GM23338 (cell line): Measurements from ENCODE around the gene MED12L. TPM values are rescaled to one million over a fixed set of nuclear protein-coding genes. Genes with fewer than 3 reads are reported as not detected.

Experiments
- ATAC-seq: fragments of 200-7000 bp; cut with Tn5 transposase; 3 replicates; pipeline ENCODE4 v1.9.1; 2020
- DNase-seq: peaks from one replicate; pipeline ENCODE4 v3.0.0-alpha.2; 2015; ENCODE audit warnings: low spot score
- H2AFZ ChIP-seq: fragments of 200-600 bp; sonication (generic); 2 replicates; pipeline ENCODE4 v1.8.0; 2016; ENCODE audit warnings: antibody characterized with exemption, mild to moderate bottlenecking, moderate library complexity
- H3F3A ChIP-seq: fragments of 200-600 bp; sonication (generic); replicated peaks from 2 replicates; pipeline ENCODE4 v1.8.0; 2017; ENCODE audit warnings: antibody characterized with exemption, mixed run types, low read depth
- H3K27ac ChIP-seq: fragments of 200-600 bp; sonication (generic); 2 replicates; pipeline ENCODE4 v1.6.1; 2016; ENCODE audit warnings: low read depth
- H3K27me3 ChIP-seq: fragments of 200-600 bp; sonication (generic); 2 replicates; pipeline ENCODE4 v1.8.0; 2016; ENCODE audit warnings: mild to moderate bottlenecking, mixed run types, moderate library complexity; ENCODE audit not compliant: insufficient read depth
- H3K36me3 ChIP-seq: fragments of 200-600 bp; sonication (generic); 2 replicates; pipeline ENCODE4 v1.8.0; 2016; ENCODE audit warnings: mild to moderate bottlenecking; ENCODE audit not compliant: insufficient read depth
- H3K4me1 ChIP-seq: fragments of 200-600 bp; sonication (generic); 2 replicates; pipeline ENCODE4 v1.8.0; 2016; ENCODE audit warnings: mild to moderate bottlenecking, moderate library complexity; ENCODE audit not compliant: insufficient read depth
- H3K4me2 ChIP-seq: fragments of 200-600 bp; sonication (generic); 2 replicates; pipeline ENCODE4 v1.7.1; 2017; ENCODE audit warnings: mixed run types
- H3K4me3 ChIP-seq: fragments of 200-600 bp; sonication (generic); 2 replicates; pipeline ENCODE4 v1.6.1; 2016; ENCODE audit warnings: mixed run types
- H3K79me2 ChIP-seq: fragments of 200-600 bp; sonication (generic); replicated peaks from 2 replicates; pipeline ENCODE4 v1.8.0; 2017; ENCODE audit warnings: mild to moderate bottlenecking; ENCODE audit not compliant: insufficient read depth
- H3K9me2 ChIP-seq: fragments of 200-600 bp; sonication (generic); 2 replicates; pipeline ENCODE4 v1.8.0; 2017; ENCODE audit not compliant: insufficient read depth
- H4K20me1 ChIP-seq: fragments of 200-600 bp; sonication (generic); replicated peaks from 2 replicates; pipeline ENCODE4 v1.8.0; 2017; ENCODE audit warnings: mild to moderate bottlenecking; ENCODE audit not compliant: insufficient read depth
- H3K27ac Mint-ChIP-seq: 2 replicates; pipeline ENCODE4 v1.8.0; 2020; ENCODE audit warnings: inconsistent platforms, mild to moderate bottlenecking, moderate library complexity, mixed read lengths
- H3K27me3 Mint-ChIP-seq: 3 replicates; pipeline ENCODE4 v1.8.0; 2022; ENCODE audit warnings: low read depth, mild to moderate bottlenecking, moderate library complexity, mixed read lengths, inconsistent platforms; ENCODE audit not compliant: insufficient read depth, poor library complexity
- H3K36me3 Mint-ChIP-seq: 3 replicates; pipeline ENCODE4 v1.8.0; 2021; ENCODE audit warnings: low read depth, mild to moderate bottlenecking, inconsistent platforms, moderate library complexity, mixed read lengths
- H3K4me1 Mint-ChIP-seq: 3 replicates; pipeline ENCODE4 v1.8.0; 2020; ENCODE audit warnings: mild to moderate bottlenecking, inconsistent platforms, mixed read lengths
- H3K4me3 Mint-ChIP-seq: 3 replicates; pipeline ENCODE4 v1.8.0; 2021; ENCODE audit warnings: moderate library complexity, mild to moderate bottlenecking, inconsistent platforms, mixed read lengths
- H3K9me3 Mint-ChIP-seq: 3 replicates; pipeline ENCODE4 v1.8.0; 2020; ENCODE audit warnings: moderate library complexity, mild to moderate bottlenecking, inconsistent platforms, mixed read lengths
- CREB1 ChIP-seq: fragments of 250-450 bp; sonication (Bioruptor Pico); IDR thresholded peaks from 2 replicates; pipeline ENCODE4 v1.5.0; 2020; ENCODE audit warnings: low read depth, mild to moderate bottlenecking, moderate library complexity
- EZH2 ChIP-seq: fragments of 200-600 bp; sonication (generic); IDR thresholded peaks from one replicate; pipeline ENCODE4 v1.8.0; 2017; ENCODE audit warnings: antibody characterized with exemption, mild to moderate bottlenecking, low read depth; ENCODE audit not compliant: unreplicated experiment
- JUNB ChIP-seq: IDR thresholded peaks from one replicate; pipeline ENCODE4 v1.6.1; 2016; ENCODE audit warnings: antibody characterized with exemption; ENCODE audit not compliant: unreplicated experiment
- NANOG ChIP-seq: IDR thresholded peaks from 2 replicates; pipeline ENCODE4 v1.6.1; 2016; ENCODE audit warnings: antibody characterized with exemption, borderline replicate concordance
- POLR2AphosphoS5 ChIP-seq: IDR thresholded peaks from 2 replicates; pipeline ENCODE4 v1.6.1; 2016; ENCODE audit warnings: antibody characterized with exemption, low read depth
- STAT1 ChIP-seq: IDR thresholded peaks from one replicate; pipeline ENCODE4 v1.6.1; 2016; ENCODE audit warnings: antibody characterized with exemption; ENCODE audit not compliant: unreplicated experiment
- ZNF114 ChIP-seq: fragments of 250-450 bp; sonication (Bioruptor Pico); IDR thresholded peaks from 2 replicates; pipeline ENCODE4 v1.5.0; 2020; ENCODE audit warnings: mild to moderate bottlenecking, moderate library complexity
- ZNF331 ChIP-seq: fragments of 250-450 bp; sonication (Bioruptor Pico); IDR thresholded peaks from 2 replicates; pipeline ENCODE4 v1.5.0; 2020; ENCODE audit warnings: low read depth, mild to moderate bottlenecking, moderate library complexity
- polyA plus RNA-seq: library from polyadenylated mRNA; unstranded; fragments of >200 nt; fragmentation: Nextera tagmentation; extraction: Ambion mirVana; gene quantifications from 2 replicates; pipeline ENCODE4 v1.2.1, GENCODE V29; 2016
- total RNA-seq: library from RNA; depleted of rRNA; stranded (reverse); fragments of >200 nt; shearing (Covaris generic); gene quantifications from 2 replicates; pipeline ENCODE4 v1.2.3, GENCODE V29; 2014
- TF ChIP-seq, protein P1 (sequence below): fragments of 250-450 bp; sonication (Bioruptor Pico); IDR thresholded peaks from 2 replicates; pipeline ENCODE4 v1.5.0; 2020; ENCODE audit warnings: mild to moderate bottlenecking, moderate library complexity

MED12L gene
- total and polyA plus RNA-seq, 2 experiments from 2014 or later = 5.7 to 25.0 TPM

GRCh38 chr3:151101270-151101969, 16.0 kb downstream of the MED12L start (continued):
- TF ChIP-seq, protein P1, sequence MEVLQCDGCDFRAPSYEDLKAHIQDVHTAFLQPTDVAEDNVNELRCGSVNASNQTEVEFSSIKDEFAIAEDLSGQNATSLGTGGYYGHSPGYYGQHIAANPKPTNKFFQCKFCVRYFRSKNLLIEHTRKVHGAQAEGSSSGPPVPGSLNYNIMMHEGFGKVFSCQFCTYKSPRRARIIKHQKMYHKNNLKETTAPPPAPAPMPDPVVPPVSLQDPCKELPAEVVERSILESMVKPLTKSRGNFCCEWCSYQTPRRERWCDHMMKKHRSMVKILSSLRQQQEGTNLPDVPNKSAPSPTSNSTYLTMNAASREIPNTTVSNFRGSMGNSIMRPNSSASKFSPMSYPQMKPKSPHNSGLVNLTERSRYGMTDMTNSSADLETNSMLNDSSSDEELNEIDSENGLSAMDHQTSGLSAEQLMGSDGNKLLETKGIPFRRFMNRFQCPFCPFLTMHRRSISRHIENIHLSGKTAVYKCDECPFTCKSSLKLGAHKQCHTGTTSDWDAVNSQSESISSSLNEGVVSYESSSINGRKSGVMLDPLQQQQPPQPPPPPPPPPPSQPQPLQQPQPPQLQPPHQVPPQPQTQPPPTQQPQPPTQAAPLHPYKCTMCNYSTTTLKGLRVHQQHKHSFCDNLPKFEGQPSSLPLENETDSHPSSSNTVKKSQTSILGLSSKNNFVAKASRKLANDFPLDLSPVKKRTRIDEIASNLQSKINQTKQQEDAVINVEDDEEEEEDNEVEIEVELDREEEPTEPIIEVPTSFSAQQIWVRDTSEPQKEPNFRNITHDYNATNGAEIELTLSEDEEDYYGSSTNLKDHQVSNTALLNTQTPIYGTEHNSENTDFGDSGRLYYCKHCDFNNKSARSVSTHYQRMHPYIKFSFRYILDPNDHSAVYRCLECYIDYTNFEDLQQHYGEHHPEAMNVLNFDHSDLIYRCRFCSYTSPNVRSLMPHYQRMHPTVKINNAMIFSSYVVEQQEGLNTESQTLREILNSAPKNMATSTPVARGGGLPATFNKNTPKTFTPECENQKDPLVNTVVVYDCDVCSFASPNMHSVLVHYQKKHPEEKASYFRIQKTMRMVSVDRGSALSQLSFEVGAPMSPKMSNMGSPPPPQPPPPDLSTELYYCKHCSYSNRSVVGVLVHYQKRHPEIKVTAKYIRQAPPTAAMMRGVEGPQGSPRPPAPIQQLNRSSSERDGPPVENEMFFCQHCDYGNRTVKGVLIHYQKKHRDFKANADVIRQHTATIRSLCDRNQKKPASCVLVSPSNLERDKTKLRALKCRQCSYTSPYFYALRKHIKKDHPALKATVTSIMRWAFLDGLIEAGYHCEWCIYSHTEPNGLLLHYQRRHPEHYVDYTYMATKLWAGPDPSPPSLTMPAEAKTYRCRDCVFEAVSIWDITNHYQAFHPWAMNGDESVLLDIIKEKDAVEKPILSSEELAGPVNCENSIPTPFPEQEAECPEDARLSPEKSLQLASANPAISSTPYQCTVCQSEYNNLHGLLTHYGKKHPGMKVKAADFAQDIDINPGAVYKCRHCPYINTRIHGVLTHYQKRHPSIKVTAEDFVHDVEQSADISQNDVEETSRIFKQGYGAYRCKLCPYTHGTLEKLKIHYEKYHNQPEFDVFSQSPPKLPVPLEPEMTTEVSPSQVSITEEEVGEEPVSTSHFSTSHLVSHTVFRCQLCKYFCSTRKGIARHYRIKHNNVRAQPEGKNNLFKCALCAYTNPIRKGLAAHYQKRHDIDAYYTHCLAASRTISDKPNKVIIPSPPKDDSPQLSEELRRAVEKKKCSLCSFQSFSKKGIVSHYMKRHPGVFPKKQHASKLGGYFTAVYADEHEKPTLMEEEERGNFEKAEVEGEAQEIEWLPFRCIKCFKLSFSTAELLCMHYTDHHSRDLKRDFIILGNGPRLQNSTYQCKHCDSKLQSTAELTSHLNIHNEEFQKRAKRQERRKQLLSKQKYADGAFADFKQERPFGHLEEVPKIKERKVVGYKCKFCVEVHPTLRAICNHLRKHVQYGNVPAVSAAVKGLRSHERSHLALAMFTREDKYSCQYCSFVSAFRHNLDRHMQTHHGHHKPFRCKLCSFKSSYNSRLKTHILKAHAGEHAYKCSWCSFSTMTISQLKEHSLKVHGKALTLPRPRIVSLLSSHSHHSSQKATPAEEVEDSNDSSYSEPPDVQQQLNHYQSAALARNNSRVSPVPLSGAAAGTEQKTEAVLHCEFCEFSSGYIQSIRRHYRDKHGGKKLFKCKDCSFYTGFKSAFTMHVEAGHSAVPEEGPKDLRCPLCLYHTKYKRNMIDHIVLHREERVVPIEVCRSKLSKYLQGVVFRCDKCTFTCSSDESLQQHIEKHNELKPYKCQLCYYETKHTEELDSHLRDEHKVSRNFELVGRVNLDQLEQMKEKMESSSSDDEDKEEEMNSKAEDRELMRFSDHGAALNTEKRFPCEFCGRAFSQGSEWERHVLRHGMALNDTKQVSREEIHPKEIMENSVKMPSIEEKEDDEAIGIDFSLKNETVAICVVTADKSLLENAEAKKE (CRISPR knock-in tag) = no peak
- TF ChIP-seq ZNF114 (CRISPR knock-in tag) (no peak), NANOG (no peak), STAT1 (no peak), JUNB (no peak), EZH2 (no peak)

DNA sequence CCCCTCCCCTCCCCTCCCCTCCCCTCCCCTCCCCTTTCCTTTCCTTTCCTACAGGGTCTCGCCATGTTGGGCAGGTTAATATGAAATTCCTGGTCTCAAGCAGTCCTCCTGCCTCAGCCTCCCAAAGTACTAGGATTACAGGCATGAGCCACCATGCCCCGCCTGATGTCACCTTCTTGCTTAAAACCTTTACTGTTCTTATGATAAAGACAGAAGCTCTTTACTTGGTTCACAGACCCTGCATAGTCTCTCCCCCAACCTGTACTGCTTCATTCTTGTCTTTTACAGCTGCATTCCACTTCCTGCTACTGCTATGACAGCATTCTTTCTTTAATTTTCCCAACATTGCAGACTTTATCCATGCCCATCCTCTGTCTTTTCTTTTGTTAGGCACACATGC, 20.8 kb downstream of the MED12L start:
- H3K36me3 ChIP-seq = no peaks in the 10 kb centered on the region
- H2AFZ ChIP-seq = no peak overlapping the region
- DNase-seq (no peak), ATAC-seq (no peak)
- no peaks in the 10 kb centered on the region for H3K9me3 Mint-ChIP-seq
- H3K27me3 ChIP-seq = no peaks in the 10 kb centered on the region
- H3K4me2 ChIP-seq = 0 out of 2 replicates have a peak overlapping the region, but pooled peaks have one; percentile 30
- peak overlapping the region; percentile 41; the same call in 1 of the 2 replicates for H3K27ac ChIP-seq
- H3K4me1 Mint-ChIP-seq = peaks cover 32% of the 10 kb centered on the region
- peaks cover 7% of the 10 kb centered on the region; the same call in 1 of the 2 replicates for H3K9me2 ChIP-seq
- no peak overlapping the region for H3K4me3 ChIP-seq
- no peaks in the 10 kb centered on the region; the same call in 1 of the 2 replicates for H4K20me1 ChIP-seq
- H3K4me1 ChIP-seq = peaks cover 48% of the 10 kb centered on the region
- H3K27ac Mint-ChIP-seq = no peak overlapping the region
- H3K27me3 Mint-ChIP-seq = peaks cover 7% of the 10 kb centered on the region
- no peak overlapping the region for H3K4me3 Mint-ChIP-seq
- peaks cover 98% of the 10 kb centered on the region for H3K79me2 ChIP-seq
- H3F3A ChIP-seq = no peaks in the 10 kb centered on the region
- H3K36me3 Mint-ChIP-seq = no peaks in the 10 kb centered on the region
- TF ChIP-seq POLR2AphosphoS5 = no peak
- TF ChIP-seq JUNB = no peak
- TF ChIP-seq STAT1 = no peak
- no peak for TF ChIP-seq ZNF331 (CRISPR knock-in tag)
- TF ChIP-seq CREB1 (CRISPR knock-in tag) = no peak
- TF ChIP-seq, protein P1 (CRISPR knock-in tag) = no peak
